Measurements from ENCODE around the gene NETO2.
"Not testable (repeated sequence)": the region's sequence is repeated elsewhere in the genome, so short reads cannot be mapped to it uniquely, and the experiment has no call there.

NETO2 gene

GRCh38 chr16:47065766-47066688 is 77.7 kb downstream of the NETO2 start:
- DNase-seq (ENCODE audit: low read depth), result no peak

- DNase-seq (ENCODE audit: low read depth), result no peak
These were observed 79.0 kb downstream of the NETO2 start for GRCh38 chr16:47064775-47065174.

GRCh38 chr16:47063011-47063724 is 80.6 kb downstream of the NETO2 start:
- DNase-seq (ENCODE audit: low read depth), result no peak

- no peak for DNase-seq (ENCODE audit: low read depth)
These were observed 82.5 kb downstream of the NETO2 start for GRCh38 chr16:47061204-47061603.

GRCh38 chr16:47060596-47060995 is 83.1 kb downstream of the NETO2 start:
- no peak for DNase-seq (ENCODE audit: low read depth)

GRCh38 chr16:47059991-47060390 is 83.8 kb downstream of the NETO2 start:
- no peak for DNase-seq (ENCODE audit: low read depth)

- DNase-seq (ENCODE audit: low read depth), result not testable (repeated sequence)
These were observed 84.6 kb downstream of the NETO2 start for GRCh38 chr16:47059130-47059529.

GRCh38 chr16:47058295-47059086 is 85.3 kb downstream of the NETO2 start:
- no peak for DNase-seq (ENCODE audit: low read depth)

GRCh38 chr16:47057630-47057993 is 86.1 kb downstream of the NETO2 start:
- DNase-seq (ENCODE audit: low read depth), result no peak

GRCh38 chr16:47056688-47057629 is 86.8 kb downstream of the NETO2 start:
- DNase-seq (ENCODE audit: low read depth), result no peak

GRCh38 chr16:47056061-47056460 is 87.7 kb downstream of the NETO2 start:
- DNase-seq (ENCODE audit: low read depth), result not testable (repeated sequence)

GRCh38 chr16:47055136-47055885 is 88.4 kb downstream of the NETO2 start:
- DNase-seq (ENCODE audit: low read depth), result no peak

- no peak for DNase-seq (ENCODE audit: low read depth)
These were observed 89.4 kb downstream of the NETO2 start for GRCh38 chr16:47054306-47054705.

- no peak for DNase-seq (ENCODE audit: low read depth)
These were observed 89.8 kb downstream of the NETO2 start for GRCh38 chr16:47053895-47054294.

GRCh38 chr16:47052666-47053640 is 90.8 kb downstream of the NETO2 start:
- no peak for DNase-seq (ENCODE audit: low read depth)

GRCh38 chr16:47051031-47051430 is 92.7 kb downstream of the NETO2 start:
- no peak for DNase-seq (ENCODE audit: low read depth)

- no peak for DNase-seq (ENCODE audit: low read depth)
These were observed 93.7 kb downstream of the NETO2 start for GRCh38 chr16:47049901-47050583.

- no peak for DNase-seq (ENCODE audit: low read depth)
These were observed 96.1 kb downstream of the NETO2 start for GRCh38 chr16:47047524-47048203.

Measured in ELR (cell line).